Activated CD8-positive, alpha-beta memory T cell treated with anti-CD3 and anti-CD28 coated beads for 1 hour (primary cell): Measurements from ENCODE around the gene KIRREL3.
"Not testable (repeated sequence)": the region's sequence is repeated elsewhere in the genome, so short reads cannot be mapped to it uniquely, and the experiment has no call there.

Source experiments
- DNase-seq, 2 donors: peaks; one replicate each; pipeline ENCODE4 v3.0.0-alpha.2; 2020; ENCODE audit warnings: low read depth in 1 of 2; ENCODE audit errors: extremely low read depth in 1 of 2

Gene KIRREL3

GRCh38 chr11:126378763-126379162, 621.8 kb downstream of the KIRREL3 start:
- no peak for DNase-seq

- no peak for DNase-seq
These were observed 624.8 kb downstream of the KIRREL3 start for GRCh38 chr11:126375726-126376125.

- DNase-seq: not testable (repeated sequence)
These were observed 625.8 kb downstream of the KIRREL3 start for GRCh38 chr11:126374562-126375300.

DNA sequence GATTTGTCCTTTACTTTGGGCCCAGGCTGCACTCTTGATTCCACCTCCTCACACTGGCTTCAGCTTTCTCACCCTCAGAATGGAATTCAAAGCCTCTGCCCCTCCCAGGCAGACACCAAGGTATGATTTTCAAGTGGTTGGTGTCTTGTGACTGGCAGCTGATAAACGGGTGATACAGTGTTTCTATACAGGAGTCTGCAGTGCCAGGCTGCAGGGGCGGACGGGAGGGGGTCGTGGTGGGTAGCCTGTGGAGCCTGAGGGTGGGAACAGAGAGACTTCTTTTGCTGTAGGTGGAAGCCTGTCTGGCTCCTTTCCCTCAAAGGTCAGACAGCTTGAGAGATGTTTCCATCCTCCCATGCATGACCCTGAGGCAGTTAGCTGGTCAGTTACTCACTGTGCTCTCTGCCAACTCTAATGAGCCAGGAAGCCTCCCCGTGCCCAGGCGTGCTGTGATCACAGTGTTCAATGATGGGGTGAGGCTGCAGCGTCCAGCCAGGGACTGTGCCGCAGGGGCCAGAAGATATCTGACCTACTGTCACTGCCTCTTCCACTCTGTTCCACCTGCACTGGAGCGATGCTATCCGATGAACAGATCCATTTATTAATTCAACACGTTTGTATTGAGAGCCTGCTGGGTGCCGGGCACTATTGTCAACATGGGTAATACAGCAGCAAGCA, 627.0 kb downstream of the KIRREL3 start:
- DNase-seq: not testable (repeated sequence)
